HEK293T (cell line): ENCODE measurements around the gene UGDH.
"Not testable (repeated sequence)": the region's sequence is repeated elsewhere in the genome, so short reads cannot be mapped to it uniquely, and the experiment has no call there.

Experiments used
- CTCF ChIA-PET: fragments of 350-600 bp; formaldehyde crosslinking; extraction: SDS; loops from one replicate; lab custom pipeline; 2021; ENCODE audit warnings: antibody characterized with exemption, inconsistent platforms; lab: Yijun Ruan, JAX
- POLR2A ChIA-PET: fragments of 350-600 bp; formaldehyde crosslinking; extraction: SDS; loops from one replicate; lab custom pipeline; 2020; ENCODE audit warnings: antibody characterized with exemption, inconsistent platforms; lab: Yijun Ruan, JAX
- DNase-seq: peaks from one replicate; pipeline ENCODE4 v3.0.0; 2012; ENCODE audit warnings: mixed read lengths; ENCODE audit errors: extremely low spot score
- ARNT ChIP-seq: fragments of 450-650 bp; IDR thresholded peaks from 2 replicates; pipeline ENCODE4 v1.6.1; 2017; ENCODE audit warnings: mild to moderate bottlenecking
- BHLHE40 ChIP-seq: fragments of 450-650 bp; IDR thresholded peaks from 2 replicates; pipeline ENCODE4 v1.6.1; 2016; ENCODE audit warnings: mild to moderate bottlenecking, moderate library complexity, borderline replicate concordance
- CTBP1 ChIP-seq: fragments of 450-650 bp; IDR thresholded peaks from 2 replicates; pipeline ENCODE4 v1.6.1; 2016; ENCODE audit warnings: borderline replicate concordance
- ELF4 ChIP-seq: fragments of 450-650 bp; IDR thresholded peaks from 2 replicates; pipeline ENCODE4 v1.6.1; 2017; ENCODE audit warnings: antibody characterized with exemption
- FOXA1 ChIP-seq: fragments of 450-650 bp; IDR thresholded peaks from 2 replicates; pipeline ENCODE4 v1.6.1; 2016; ENCODE audit warnings: mild to moderate bottlenecking
- FOXK2 ChIP-seq: fragments of 450-650 bp; IDR thresholded peaks from 2 replicates; pipeline ENCODE4 v1.6.1; 2016; ENCODE audit warnings: mild to moderate bottlenecking
- FOXM1 ChIP-seq: fragments of 450-650 bp; IDR thresholded peaks from 2 replicates; pipeline ENCODE4 v1.6.1; 2017; ENCODE audit warnings: mild to moderate bottlenecking, borderline replicate concordance
- HDGF ChIP-seq: fragments of 450-650 bp; IDR thresholded peaks from 2 replicates; pipeline ENCODE4 v1.6.1; 2017; ENCODE audit warnings: antibody characterized with exemption, borderline replicate concordance
- L3MBTL2 ChIP-seq: fragments of 450-650 bp; conservative IDR thresholded peaks from 2 replicates; pipeline ENCODE4 v1.6.1; 2016; ENCODE audit warnings: mild to moderate bottlenecking
- LEF1 ChIP-seq: fragments of 450-650 bp; IDR thresholded peaks from 2 replicates; pipeline ENCODE4 v1.6.1; 2017; ENCODE audit warnings: mild to moderate bottlenecking, borderline replicate concordance
- NFRKB ChIP-seq: fragments of 450-650 bp; IDR thresholded peaks from 2 replicates; pipeline ENCODE4 v1.6.1; 2016; ENCODE audit warnings: mild to moderate bottlenecking, moderate library complexity
- PKNOX1 ChIP-seq: fragments of 450-650 bp; IDR thresholded peaks from 2 replicates; pipeline ENCODE4 v1.6.1; 2016
- SP1 ChIP-seq: fragments of 450-650 bp; IDR thresholded peaks from 2 replicates; pipeline ENCODE4 v1.6.1; 2017
- SUZ12 ChIP-seq: fragments of 450-650 bp; IDR thresholded peaks from 2 replicates; pipeline ENCODE4 v1.6.1; 2016; ENCODE audit warnings: mild to moderate bottlenecking
- TARDBP ChIP-seq: fragments of 450-650 bp; IDR thresholded peaks from 2 replicates; pipeline ENCODE4 v1.6.1; 2016
- ZNF384 ChIP-seq: fragments of 450-650 bp; IDR thresholded peaks from 2 replicates; pipeline ENCODE4 v1.6.1; 2016

Gene UGDH

GRCh38 chr4:39525822-39526690 is 1.2 kb downstream of the UGDH start:
- no peak for DNase-seq
- no peak for TF ChIP-seq ZNF384
- TF ChIP-seq HDGF: no peak
- no peak for TF ChIP-seq ELF4
- no peak for TF ChIP-seq SUZ12
- TF ChIP-seq FOXK2: no peak
- TF ChIP-seq TARDBP: no peak
- POLR2A ChIA-PET: interaction anchor here (1.1 to 1.7 kb wide), 3 partner anchors 13 to 112 kb away, joined by 3 to 9 read pairs (median 3); partner anchors contain the start of gene SMIM14
- CTCF ChIA-PET: interaction anchor here (0.6 to 0.7 kb wide), 2 partner anchors 150 to 167 kb away, joined by 3 to 5 read pairs; no protein-coding TSS in a partner anchor

GRCh38 chr4:39524161-39524957 is 2.9 kb downstream of the UGDH start:
- ChIA-PET CTCF (no interaction called here), POLR2A (interaction anchor here (1.2 to 1.7 kb wide), 2 partner anchors 18 to 114 kb away, joined by 3 to 9 read pairs; partner anchors contain the start of gene SMIM14)
- no peak for DNase-seq
- TF ChIP-seq SP1: no peak
- no peak for TF ChIP-seq ZNF384
- no peak for TF ChIP-seq PKNOX1
- no peak for TF ChIP-seq LEF1
- no peak for TF ChIP-seq HDGF
- TF ChIP-seq SUZ12: no peak
- TF ChIP-seq TARDBP: no peak
- TF ChIP-seq CTBP1: no peak
- no peak for TF ChIP-seq NFRKB
- TF ChIP-seq FOXM1: no peak
- no peak for TF ChIP-seq L3MBTL2
- TF ChIP-seq BHLHE40: no peak
- no peak for TF ChIP-seq ARNT
- TF ChIP-seq ELF4: no peak
- no peak for TF ChIP-seq FOXK2
- TF ChIP-seq FOXA1: no peak

GRCh38 chr4:39522068-39522467 is 5.2 kb downstream of the UGDH start:
- TF ChIP-seq NFRKB: no peak
- POLR2A ChIA-PET: no interaction called here
- DNase-seq: no peak
- CTCF ChIA-PET: interaction anchor here (1.1 kb wide), 1 partner anchor 12 kb away, joined by 3 read pairs; no protein-coding TSS in a partner anchor

GRCh38 chr4:39521253-39521919 is 5.9 kb downstream of the UGDH start:
- ChIA-PET CTCF (interaction anchor here (1.1 kb wide), 1 partner anchor 11 kb away, joined by 3 read pairs; no protein-coding TSS in a partner anchor), POLR2A (no interaction called here)
- TF ChIP-seq ARNT: no peak
- TF ChIP-seq PKNOX1: no peak
- TF ChIP-seq TARDBP: no peak
- TF ChIP-seq ZNF384: no peak
- TF ChIP-seq FOXK2: no peak
- TF ChIP-seq NFRKB: no peak
- no peak for TF ChIP-seq FOXM1
- no peak for TF ChIP-seq SP1
- no peak for TF ChIP-seq FOXA1
- TF ChIP-seq BHLHE40: no peak
- no peak for TF ChIP-seq CTBP1
- TF ChIP-seq L3MBTL2: no peak
- no peak for TF ChIP-seq HDGF
- no peak for TF ChIP-seq ELF4
- TF ChIP-seq SUZ12: no peak
- TF ChIP-seq LEF1: no peak
- no peak for DNase-seq

- TF ChIP-seq ARNT: no peak
- no peak for TF ChIP-seq SP1
- no peak for TF ChIP-seq L3MBTL2
- no peak for TF ChIP-seq FOXM1
- no peak for TF ChIP-seq CTBP1
- POLR2A ChIA-PET: interaction anchor here (0.9 kb wide), 1 partner anchor 9 kb away, joined by 5 read pairs; the partner anchor contains the start of gene UGDH
- CTCF ChIA-PET: no interaction called here
- DNase-seq: no peak
These were observed 8.8 kb downstream of the UGDH start for GRCh38 chr4:39518484-39518883.

GRCh38 chr4:39516407-39516966 is 10.8 kb downstream of the UGDH start:
- TF ChIP-seq CTBP1: no peak
- no peak for TF ChIP-seq PKNOX1
- TF ChIP-seq BHLHE40: no peak
- TF ChIP-seq ZNF384: no peak
- no peak for TF ChIP-seq NFRKB
- no peak for TF ChIP-seq L3MBTL2
- no peak for TF ChIP-seq ARNT
- TF ChIP-seq SP1: no peak
- no peak for TF ChIP-seq HDGF
- no peak for TF ChIP-seq LEF1
- no peak for TF ChIP-seq SUZ12
- no peak for DNase-seq
- POLR2A ChIA-PET: no interaction called here
- CTCF ChIA-PET: no interaction called here

- POLR2A ChIA-PET, CTCF ChIA-PET, DNase-seq: not testable (repeated sequence)
These were observed 11.4 kb downstream of the UGDH start for GRCh38 chr4:39515669-39516401.
